Right atrium auricular region (tissue), 2 donors: Measurements from ENCODE around the gene BTBD19. TPM values are rescaled to one million over a fixed set of nuclear protein-coding genes. Genes with fewer than 3 reads are reported as not detected.
"Not testable (repeated sequence)": the region's sequence is repeated elsewhere in the genome, so short reads cannot be mapped to it uniquely, and the experiment has no call there.

Experiments
- DNase-seq: peaks from one replicate; pipeline ENCODE4 v3.0.0-alpha.2; 2019; ENCODE audit warnings: low spot score
- H3K27ac ChIP-seq, 2 donors: fragments of 200-600 bp; sonication (generic); 1 replicate in 1 of 2; 2 replicates in 1 of 2; pipeline ENCODE4 v1.5.1; 2016 to 2019
- H3K27me3 ChIP-seq, 2 donors: fragments of 200-600 bp; sonication (generic); one replicate each; pipeline versions ENCODE4 v1.5.1 to v1.6.0; 2017 to 2019
- H3K36me3 ChIP-seq: fragments of 200-600 bp; sonication (generic); one replicate; pipeline ENCODE4 v1.5.1; 2016
- H3K4me1 ChIP-seq, 2 donors: fragments of 200-600 bp; sonication (generic); one replicate each; pipeline versions ENCODE4 v1.5.1 to v1.6.0; 2017 to 2019
- H3K4me3 ChIP-seq, 2 donors: fragments of 200-600 bp; sonication (generic); 1 replicate in 1 of 2; 2 replicates in 1 of 2; pipeline ENCODE4 v1.5.1; 2017 to 2019; ENCODE audit warnings: mild to moderate bottlenecking in 1 of 2, moderate library complexity in 1 of 2
- H3K9me3 ChIP-seq, 2 donors: fragments of 200-600 bp; sonication (generic); one replicate each; pipeline ENCODE4 v1.5.1; 2019
- total RNA-seq, 2 donors: library from RNA; depleted of rRNA; stranded (reverse); fragments of >200 nt; gene quantifications; one replicate each; pipeline ENCODE4 v1.1.0, GENCODE V29; 2016
- TF ChIP-seq, protein P1 (sequence below), 2 donors: fragments of 200-600 bp; sonication (generic); IDR thresholded peaks; one replicate each; pipeline ENCODE4 v1.5.1; 2019; ENCODE audit warnings: antibody characterized with exemption in 2 of 2

BTBD19 gene
- total RNA-seq, 2 donors from 2014 or later, result 1.8 to 5.6 TPM

DNA sequence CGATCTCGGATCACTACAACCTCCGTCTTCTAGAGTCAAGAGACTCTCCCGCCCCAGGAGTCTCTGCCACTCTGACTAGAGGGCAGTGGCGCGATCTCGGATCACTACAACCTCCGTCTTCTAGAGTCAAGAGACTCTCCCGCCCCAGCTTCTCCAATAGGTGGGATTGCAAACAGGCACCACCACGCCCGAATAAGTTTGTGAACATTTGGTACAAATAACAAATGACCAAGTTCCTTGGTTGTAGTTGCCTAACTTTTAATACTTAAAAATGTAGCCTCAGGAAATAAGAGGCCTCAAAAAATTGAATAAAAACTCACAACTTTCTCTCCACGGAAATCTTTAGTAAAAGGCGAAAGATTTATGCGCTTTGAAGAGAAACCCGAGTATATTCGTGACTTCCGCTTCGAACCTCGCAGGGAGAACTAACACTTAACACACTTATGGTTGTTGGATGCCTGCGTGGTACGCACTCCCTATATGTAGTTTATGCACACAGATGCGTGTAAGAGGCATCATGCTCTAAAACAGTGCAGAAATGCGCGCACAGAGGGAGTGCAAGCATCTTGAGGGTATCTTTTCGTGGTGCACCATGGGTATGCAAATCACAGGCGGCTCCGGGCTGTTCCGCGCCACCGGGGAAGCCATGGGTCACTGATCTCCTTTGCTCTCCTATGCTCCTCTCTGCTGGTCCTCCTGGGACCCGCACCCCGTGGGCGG, 11.4 kb downstream of the BTBD19 start:
- TF ChIP-seq, protein P1, sequence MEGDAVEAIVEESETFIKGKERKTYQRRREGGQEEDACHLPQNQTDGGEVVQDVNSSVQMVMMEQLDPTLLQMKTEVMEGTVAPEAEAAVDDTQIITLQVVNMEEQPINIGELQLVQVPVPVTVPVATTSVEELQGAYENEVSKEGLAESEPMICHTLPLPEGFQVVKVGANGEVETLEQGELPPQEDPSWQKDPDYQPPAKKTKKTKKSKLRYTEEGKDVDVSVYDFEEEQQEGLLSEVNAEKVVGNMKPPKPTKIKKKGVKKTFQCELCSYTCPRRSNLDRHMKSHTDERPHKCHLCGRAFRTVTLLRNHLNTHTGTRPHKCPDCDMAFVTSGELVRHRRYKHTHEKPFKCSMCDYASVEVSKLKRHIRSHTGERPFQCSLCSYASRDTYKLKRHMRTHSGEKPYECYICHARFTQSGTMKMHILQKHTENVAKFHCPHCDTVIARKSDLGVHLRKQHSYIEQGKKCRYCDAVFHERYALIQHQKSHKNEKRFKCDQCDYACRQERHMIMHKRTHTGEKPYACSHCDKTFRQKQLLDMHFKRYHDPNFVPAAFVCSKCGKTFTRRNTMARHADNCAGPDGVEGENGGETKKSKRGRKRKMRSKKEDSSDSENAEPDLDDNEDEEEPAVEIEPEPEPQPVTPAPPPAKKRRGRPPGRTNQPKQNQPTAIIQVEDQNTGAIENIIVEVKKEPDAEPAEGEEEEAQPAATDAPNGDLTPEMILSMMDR (IDR thresholded peaks at IDR 0.05), result peak in 1 of 2 donors; percentile 22
- Histone ChIP-seq H3K27ac (peak overlapping the region; percentile 90 to 92), H3K4me1 (peaks cover 0 to 19% of the 10 kb centered on the region in 2 donors), H3K36me3 (peaks cover 5% of the 10 kb centered on the region), H3K27me3 (no peaks in the 10 kb centered on the region), H3K4me3 (peak overlapping the region; percentile 56 to 58), H3K9me3 (no peaks in the 10 kb centered on the region)
- DNase-seq, result peak; percentile 91

DNA sequence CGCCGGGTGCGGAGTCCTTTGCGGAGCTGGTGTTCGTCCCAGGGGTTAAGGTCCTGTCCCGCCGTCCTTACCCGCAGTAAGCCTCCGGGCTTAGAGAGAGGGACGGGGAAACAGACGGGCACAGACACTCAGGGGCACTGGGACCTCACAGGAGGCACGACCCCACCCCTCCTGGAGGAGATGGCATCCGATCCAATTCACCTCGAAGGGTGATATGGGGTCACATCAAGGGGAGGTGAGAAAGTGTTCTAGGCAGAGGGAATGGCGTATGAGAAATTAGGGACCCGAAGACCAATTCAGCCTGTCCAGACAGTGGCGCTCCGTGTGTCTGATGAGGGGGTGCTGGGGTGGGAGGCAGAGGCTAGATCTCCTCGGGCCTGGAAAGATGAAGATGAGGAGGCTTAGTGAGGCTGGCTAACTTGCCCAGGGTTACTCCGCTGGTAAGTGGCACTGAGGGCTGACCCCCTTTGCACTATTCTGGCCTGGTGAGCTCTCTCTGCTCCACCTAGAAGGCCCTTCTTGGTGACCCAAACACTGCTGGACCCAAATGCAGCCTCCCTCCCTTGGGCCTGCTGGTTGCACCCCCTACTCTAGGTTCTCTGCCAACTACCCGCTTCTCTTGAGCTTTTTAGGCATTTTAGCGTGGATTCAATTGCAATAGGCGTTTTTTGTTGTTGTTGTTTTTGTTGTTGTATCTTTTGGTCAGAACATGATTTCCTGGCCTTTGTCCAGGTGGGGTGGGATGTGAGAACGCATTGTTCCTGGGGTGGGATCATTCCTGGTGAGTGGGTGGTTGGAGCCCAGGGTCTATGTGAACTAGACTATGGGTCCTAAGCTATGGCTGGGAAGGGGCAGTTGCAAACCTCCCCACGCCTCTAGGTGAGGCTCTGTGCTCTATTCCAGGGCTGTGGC, 12.3 kb downstream of the BTBD19 start:
- no peak for DNase-seq
- H3K27me3 ChIP-seq, result no peaks in the 10 kb centered on the region
- H3K27ac ChIP-seq, result peak overlapping the region; percentile 90 to 92
- peaks cover under 1% of the 10 kb centered on the region for H3K36me3 ChIP-seq
- H3K4me3 ChIP-seq, result peak overlapping the region; percentile 56 to 58
- peaks cover 0 to 19% of the 10 kb centered on the region in 2 donors for H3K4me1 ChIP-seq
- no peaks in the 10 kb centered on the region for H3K9me3 ChIP-seq
- TF ChIP-seq, protein P1 (IDR thresholded peaks at IDR 0.05), result no peak

DNA sequence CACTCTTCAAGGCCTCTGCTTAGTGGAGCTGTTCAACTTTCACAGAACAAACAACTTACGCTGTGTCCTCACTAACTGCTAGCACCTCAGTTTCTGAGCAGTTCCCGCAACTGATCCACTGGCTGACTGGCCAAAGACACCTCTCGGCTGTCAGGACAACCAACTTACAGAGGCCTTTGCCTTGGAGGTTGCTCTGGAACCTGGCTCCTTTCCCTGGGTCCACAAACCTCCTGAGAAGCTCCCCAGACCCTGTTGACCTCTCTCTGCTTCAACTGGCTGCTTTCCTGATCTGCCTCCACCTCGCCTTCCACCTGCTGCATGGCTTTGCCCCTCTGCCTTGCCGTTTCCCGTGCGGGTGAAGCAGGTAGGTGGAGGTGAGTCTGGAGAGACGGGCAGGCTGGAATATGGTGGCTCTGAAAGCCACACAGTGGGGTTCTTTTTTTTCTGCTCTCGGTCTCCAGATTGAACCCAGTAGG, 13.0 kb downstream of the BTBD19 start:
- no peak overlapping the region for H3K4me3 ChIP-seq
- no peaks in the 10 kb centered on the region for H3K9me3 ChIP-seq
- TF ChIP-seq, protein P1 (IDR thresholded peaks at IDR 0.05), result no peak
- H3K27me3 ChIP-seq, result no peaks in the 10 kb centered on the region
- H3K4me1 ChIP-seq, result peaks cover 0 to 19% of the 10 kb centered on the region in 2 donors
- DNase-seq, result no peak
- no peaks in the 10 kb centered on the region for H3K36me3 ChIP-seq
- H3K27ac ChIP-seq, result peak overlapping the region in 1 of 2 donors; percentile 90

DNA sequence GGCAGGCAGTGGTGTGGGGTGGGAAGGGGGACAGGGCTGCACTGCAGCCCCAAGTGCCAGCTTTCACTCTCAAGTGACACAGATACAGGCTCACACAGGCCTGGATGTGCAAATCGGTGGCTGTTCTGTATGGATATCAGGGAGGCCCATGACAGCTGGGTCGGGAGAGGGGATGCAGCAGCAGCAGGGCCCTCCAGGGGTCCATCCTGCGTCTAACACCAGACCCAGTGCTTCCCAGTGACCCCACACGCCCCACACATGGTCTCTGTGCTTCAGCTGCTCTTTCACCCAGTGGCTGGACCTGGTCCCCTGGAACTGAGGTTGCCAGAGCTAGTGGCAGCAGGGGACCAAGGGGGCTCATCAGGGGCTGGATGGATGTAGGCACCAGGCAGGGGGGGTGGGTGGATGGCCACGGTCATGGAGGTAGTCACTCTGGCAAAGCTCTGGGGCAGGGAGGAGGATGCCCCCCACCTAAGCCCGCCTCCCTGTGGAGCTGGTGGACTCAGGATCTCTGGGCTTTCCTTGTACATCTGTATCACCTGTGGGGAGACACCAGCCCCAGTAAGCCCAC, 13.9 kb downstream of the BTBD19 start:
- TF ChIP-seq, protein P1 (IDR thresholded peaks at IDR 0.05), result no peak
- DNase-seq, result no peak

DNA sequence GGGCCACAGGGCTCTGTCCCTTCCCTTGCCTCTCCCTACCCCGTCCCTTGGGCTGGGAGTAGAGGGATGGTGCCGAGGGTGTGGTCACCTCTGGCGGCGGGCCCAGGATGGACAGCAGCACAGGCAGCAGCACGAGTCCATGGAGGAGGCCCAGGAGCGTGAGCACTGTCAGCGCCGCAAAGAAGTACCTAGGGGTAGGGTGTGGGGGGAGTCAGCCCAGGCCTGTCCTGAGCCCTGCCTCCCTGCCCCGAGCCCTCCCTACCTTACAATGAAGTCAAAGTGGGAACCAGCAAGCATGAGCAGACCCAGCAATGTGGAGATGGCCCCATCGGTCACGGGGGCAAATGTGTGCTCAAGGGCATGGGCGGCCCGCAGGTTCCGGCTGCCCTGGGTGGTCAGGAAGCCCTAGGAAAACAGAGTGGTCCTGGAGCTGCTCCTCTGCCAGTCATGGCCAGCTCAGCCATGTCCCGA, 14.7 kb downstream of the BTBD19 start:
- Histone ChIP-seq H3K9me3 (no peaks in the 10 kb centered on the region), H3K4me3 (no peak overlapping the region), H3K36me3 (no peaks in the 10 kb centered on the region), H3K27me3 (no peaks in the 10 kb centered on the region), H3K4me1 (peaks cover 0 to 23% of the 10 kb centered on the region in 2 donors), H3K27ac (no peak overlapping the region)
- no peak for DNase-seq
- TF ChIP-seq, protein P1 (IDR thresholded peaks at IDR 0.05), result no peak

More for the DNA sequence above, 13.9 kb downstream of the BTBD19 start:
- Histone ChIP-seq H3K36me3 (no peaks in the 10 kb centered on the region), H3K9me3 (no peaks in the 10 kb centered on the region), H3K27me3 (no peaks in the 10 kb centered on the region), H3K27ac (no peak overlapping the region), H3K4me3 (no peak overlapping the region), H3K4me1 (peaks cover 0 to 23% of the 10 kb centered on the region in 2 donors)

DNA sequence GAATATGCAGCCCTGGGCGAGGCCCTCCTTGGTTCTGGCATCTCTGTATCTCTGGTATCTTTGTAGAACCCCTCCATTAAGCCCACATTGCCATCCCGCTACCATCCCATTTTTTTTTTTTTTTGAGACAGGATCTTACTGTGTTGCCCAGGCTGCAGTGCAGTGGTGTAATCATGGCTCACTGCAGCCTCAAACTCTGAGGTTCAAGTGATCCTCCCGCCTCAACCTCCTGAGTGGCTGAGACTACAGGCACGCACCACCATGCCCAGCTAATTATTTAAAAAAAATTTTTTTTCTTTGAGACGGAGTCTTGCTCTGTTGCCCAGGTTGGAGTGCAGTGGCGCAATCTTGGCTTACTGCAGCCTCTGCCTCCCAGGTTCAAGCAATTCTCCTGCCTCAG, 16.1 kb downstream of the BTBD19 start:
- not testable (repeated sequence) for H3K36me3 ChIP-seq, H3K9me3 ChIP-seq, H3K27me3 ChIP-seq, H3K27ac ChIP-seq, H3K4me3 ChIP-seq, DNase-seq
- peaks cover 0 to 13% of the 10 kb centered on the region in 2 donors for H3K4me1 ChIP-seq
